ENCODE results near the gene OARD1.

Gene OARD1

DNA sequence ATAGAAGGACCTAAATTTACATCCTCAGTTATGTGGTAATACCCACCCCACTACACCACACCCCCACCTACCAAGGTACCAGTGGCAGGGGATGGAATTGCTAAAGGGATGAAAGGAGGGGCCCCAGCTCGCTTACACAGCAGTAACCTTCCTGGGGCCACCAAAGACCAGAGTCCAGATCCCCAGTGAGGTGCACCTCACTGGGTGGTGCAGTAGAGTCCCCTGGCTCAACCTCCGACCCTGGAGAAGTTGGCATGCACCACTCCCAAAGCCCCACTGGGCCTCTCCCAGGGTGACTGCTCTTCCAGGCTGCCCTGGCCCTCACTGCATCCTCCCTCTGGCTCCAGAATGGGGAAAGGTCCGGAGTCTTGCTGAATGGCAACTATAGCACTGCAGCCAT is 34.0 kb downstream of the OARD1 start:
- H2BK5ac ChIP-seq (ENCODE audit: low read depth, low read length, poor library complexity, severe bottlenecking): no peak overlapping the region
- H2BK15ac ChIP-seq (ENCODE audit: low read depth, poor library complexity, severe bottlenecking): no peak overlapping the region
- H3K9me3 ChIP-seq (ENCODE audit: control insufficient read depth, low read length): no peaks in the 10 kb centered on the region
- no peak for DNase-seq
- H3K4me1 ChIP-seq (ENCODE audit: control insufficient read depth, insufficient read depth, low read depth, low read length): peaks cover 35% of the 10 kb centered on the region
- H3K4me3 ChIP-seq (ENCODE audit: insufficient read depth in 1 of 2, low read depth in 1 of 2, low read length in 2 of 2): no peak overlapping the region
- no peak overlapping the region for H4K8ac ChIP-seq (ENCODE audit: low read length)
- H3K4me2 ChIP-seq (ENCODE audit: low read length, poor library complexity, severe bottlenecking): no peak overlapping the region
- H3K27ac ChIP-seq (ENCODE audit: low read length, poor library complexity, severe bottlenecking): no peak overlapping the region
- no peak overlapping the region for H3K23ac ChIP-seq (ENCODE audit: low read length in 2 of 2)
- H3K9ac ChIP-seq (ENCODE audit: low read length): no peak overlapping the region
- no peak overlapping the region for H3K18ac ChIP-seq (ENCODE audit: low read depth in 1 of 2, low read length in 2 of 2)
- H3K14ac ChIP-seq (ENCODE audit: low read length in 2 of 2): no peak overlapping the region
- WGBS: 88% methylated on average over 3 of the region's 3 CpGs
- H2AFZ ChIP-seq (ENCODE audit: low read depth, low read length): no peak overlapping the region
- H3K27me3 ChIP-seq (ENCODE audit: control insufficient read depth in 1 of 2, insufficient read depth in 1 of 2, low read length in 2 of 2): peaks cover 0 to 17% of the 10 kb centered on the region in 2 experiments
- H3K36me3 ChIP-seq (ENCODE audit: control insufficient read depth in 1 of 2, insufficient read depth in 2 of 2, low read depth in 1 of 2, low read length in 2 of 2): no peaks in the 10 kb centered on the region
- H2BK12ac ChIP-seq (ENCODE audit: low read length in 2 of 2): no peak overlapping the region
- no peak overlapping the region for H4K91ac ChIP-seq (ENCODE audit: low read length)
- no peak overlapping the region for H2BK120ac ChIP-seq (ENCODE audit: low read depth, low read length)
- H3K79me1 ChIP-seq (replicated peaks; ENCODE audit: low read length, poor library complexity, severe bottlenecking): no peaks in the 10 kb centered on the region
- H2AK5ac ChIP-seq (ENCODE audit: low read length, severe bottlenecking): peak overlapping the region; percentile 41
- no peak overlapping the region for H3K4ac ChIP-seq (ENCODE audit: low read depth in 1 of 2, low read length in 2 of 2)

DNA sequence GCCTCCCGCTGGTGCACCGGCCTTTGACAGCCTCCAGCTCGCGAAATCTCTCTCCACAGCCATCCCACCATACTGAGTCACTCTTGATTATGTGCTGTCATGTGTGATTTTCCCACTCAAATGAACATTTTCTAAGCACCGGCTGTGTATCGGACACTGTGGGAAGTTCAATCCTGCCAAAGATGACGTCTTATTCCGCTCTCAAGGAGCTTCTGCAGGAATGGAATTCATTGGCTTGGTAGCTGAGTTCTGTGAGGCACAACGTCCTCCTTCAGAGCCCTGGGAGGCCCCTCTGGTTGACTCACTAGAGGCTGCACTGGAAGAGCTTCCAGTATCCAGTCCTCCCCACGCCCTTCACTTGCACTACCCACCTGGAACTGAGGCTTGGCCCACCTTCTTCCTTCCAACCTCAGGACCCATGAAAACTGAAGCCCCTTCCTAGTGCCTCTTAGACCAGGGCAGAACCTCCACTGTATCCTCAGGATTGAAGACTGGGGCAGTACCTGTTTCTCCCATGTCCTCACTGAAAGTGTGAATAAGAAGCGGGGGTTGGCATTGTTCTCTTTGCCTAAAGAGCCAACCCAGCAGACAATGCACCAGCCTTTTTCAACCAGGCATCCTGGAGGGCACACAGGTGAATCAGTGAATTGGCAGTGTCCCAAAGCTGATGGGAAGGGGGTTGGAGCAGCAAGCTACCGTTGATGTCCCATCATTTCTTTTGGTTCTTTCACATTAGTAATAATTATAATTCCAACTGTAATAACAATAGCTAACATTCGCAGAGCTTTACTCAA is 34.9 kb downstream of the OARD1 start:
- no peak overlapping the region for H3K14ac ChIP-seq (ENCODE audit: low read length in 2 of 2)
- no peak overlapping the region for H2AFZ ChIP-seq (ENCODE audit: low read depth, low read length)
- H3K18ac ChIP-seq (ENCODE audit: low read depth in 1 of 2, low read length in 2 of 2): no peak overlapping the region
- WGBS: 82% methylated on average over 13 of the region's 13 CpGs
- H2AK5ac ChIP-seq (ENCODE audit: low read length, severe bottlenecking): peak overlapping the region; percentile 64
- H3K9me3 ChIP-seq (ENCODE audit: control insufficient read depth, low read length): no peaks in the 10 kb centered on the region
- no peak overlapping the region for H3K23ac ChIP-seq (ENCODE audit: low read length in 2 of 2)
- no peak overlapping the region for H2BK12ac ChIP-seq (ENCODE audit: low read length in 2 of 2)
- no peak overlapping the region for H4K8ac ChIP-seq (ENCODE audit: low read length)
- H3K9ac ChIP-seq (ENCODE audit: low read length): no peak overlapping the region
- H3K4me2 ChIP-seq (ENCODE audit: low read length, poor library complexity, severe bottlenecking): no peak overlapping the region
- H3K4me1 ChIP-seq (ENCODE audit: control insufficient read depth, insufficient read depth, low read depth, low read length): peaks cover 30% of the 10 kb centered on the region
- peaks cover 0 to 17% of the 10 kb centered on the region in 2 experiments for H3K27me3 ChIP-seq (ENCODE audit: control insufficient read depth in 1 of 2, insufficient read depth in 1 of 2, low read length in 2 of 2)
- no peaks in the 10 kb centered on the region for H3K36me3 ChIP-seq (ENCODE audit: control insufficient read depth in 1 of 2, insufficient read depth in 2 of 2, low read depth in 1 of 2, low read length in 2 of 2)
- no peak overlapping the region for H3K27ac ChIP-seq (ENCODE audit: low read length, poor library complexity, severe bottlenecking)
- H4K91ac ChIP-seq (ENCODE audit: low read length): no peak overlapping the region
- no peak overlapping the region for H3K4ac ChIP-seq (ENCODE audit: low read depth in 1 of 2, low read length in 2 of 2)
- no peaks in the 10 kb centered on the region for H3K79me1 ChIP-seq (replicated peaks; ENCODE audit: low read length, poor library complexity, severe bottlenecking)
- no peak overlapping the region for H2BK15ac ChIP-seq (ENCODE audit: low read depth, poor library complexity, severe bottlenecking)
- H3K4me3 ChIP-seq (ENCODE audit: insufficient read depth in 1 of 2, low read depth in 1 of 2, low read length in 2 of 2): no peak overlapping the region
- no peak overlapping the region for H2BK5ac ChIP-seq (ENCODE audit: low read depth, low read length, poor library complexity, severe bottlenecking)
- no peak overlapping the region for H2BK120ac ChIP-seq (ENCODE audit: low read depth, low read length)
- DNase-seq: no peak

DNA sequence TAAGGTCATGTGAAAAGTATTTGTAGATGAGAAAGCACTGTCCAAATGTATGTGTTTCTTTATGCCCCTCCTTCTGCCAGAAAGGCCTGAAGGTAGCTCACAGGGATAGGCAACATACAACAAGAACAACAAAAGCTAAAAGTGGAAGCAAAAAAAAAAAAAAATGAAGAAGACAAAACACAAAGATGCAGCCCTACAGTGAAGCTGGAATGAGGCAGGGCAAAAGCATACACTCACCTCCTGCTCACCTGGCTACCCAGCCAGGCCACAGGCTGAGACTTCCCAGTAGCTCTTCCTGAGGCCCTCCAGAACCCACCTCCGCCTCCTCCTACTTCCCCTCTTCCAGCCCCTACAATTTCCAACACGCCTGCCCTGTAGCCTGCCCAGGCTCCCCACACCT is 35.6 kb downstream of the OARD1 start:
- no peak overlapping the region for H3K23ac ChIP-seq (ENCODE audit: low read length in 2 of 2)
- H4K8ac ChIP-seq (ENCODE audit: low read length): no peak overlapping the region
- H3K18ac ChIP-seq (ENCODE audit: low read depth in 1 of 2, low read length in 2 of 2): no peak overlapping the region
- no peak overlapping the region for H2AFZ ChIP-seq (ENCODE audit: low read depth, low read length)
- no peak overlapping the region for H3K4me2 ChIP-seq (ENCODE audit: low read length, poor library complexity, severe bottlenecking)
- H3K4me3 ChIP-seq (ENCODE audit: insufficient read depth in 1 of 2, low read depth in 1 of 2, low read length in 2 of 2): no peak overlapping the region
- no peak overlapping the region for H3K9ac ChIP-seq (ENCODE audit: low read length)
- no peak overlapping the region for H4K91ac ChIP-seq (ENCODE audit: low read length)
- no peak overlapping the region for H2BK15ac ChIP-seq (ENCODE audit: low read depth, poor library complexity, severe bottlenecking)
- DNase-seq: no peak
- H2BK5ac ChIP-seq (ENCODE audit: low read depth, low read length, poor library complexity, severe bottlenecking): no peak overlapping the region
- 81% methylated on average over 2 of the region's 2 CpGs for WGBS
- H2AK5ac ChIP-seq (ENCODE audit: low read length, severe bottlenecking): peak overlapping the region; percentile 15
- H3K4ac ChIP-seq (ENCODE audit: low read depth in 1 of 2, low read length in 2 of 2): no peak overlapping the region
- no peaks in the 10 kb centered on the region for H3K36me3 ChIP-seq (ENCODE audit: control insufficient read depth in 1 of 2, insufficient read depth in 2 of 2, low read depth in 1 of 2, low read length in 2 of 2)
- H3K79me1 ChIP-seq (replicated peaks; ENCODE audit: low read length, poor library complexity, severe bottlenecking): no peaks in the 10 kb centered on the region
- no peak overlapping the region for H2BK120ac ChIP-seq (ENCODE audit: low read depth, low read length)
- H3K14ac ChIP-seq (ENCODE audit: low read length in 2 of 2): no peak overlapping the region
- peaks cover 30% of the 10 kb centered on the region for H3K4me1 ChIP-seq (ENCODE audit: control insufficient read depth, insufficient read depth, low read depth, low read length)
- no peak overlapping the region for H2BK12ac ChIP-seq (ENCODE audit: low read length in 2 of 2)
- H3K27me3 ChIP-seq (ENCODE audit: control insufficient read depth in 1 of 2, insufficient read depth in 1 of 2, low read length in 2 of 2): peaks cover 0 to 23% of the 10 kb centered on the region in 2 experiments
- no peaks in the 10 kb centered on the region for H3K9me3 ChIP-seq (ENCODE audit: control insufficient read depth, low read length)
- H3K27ac ChIP-seq (ENCODE audit: low read length, poor library complexity, severe bottlenecking): no peak overlapping the region

DNA sequence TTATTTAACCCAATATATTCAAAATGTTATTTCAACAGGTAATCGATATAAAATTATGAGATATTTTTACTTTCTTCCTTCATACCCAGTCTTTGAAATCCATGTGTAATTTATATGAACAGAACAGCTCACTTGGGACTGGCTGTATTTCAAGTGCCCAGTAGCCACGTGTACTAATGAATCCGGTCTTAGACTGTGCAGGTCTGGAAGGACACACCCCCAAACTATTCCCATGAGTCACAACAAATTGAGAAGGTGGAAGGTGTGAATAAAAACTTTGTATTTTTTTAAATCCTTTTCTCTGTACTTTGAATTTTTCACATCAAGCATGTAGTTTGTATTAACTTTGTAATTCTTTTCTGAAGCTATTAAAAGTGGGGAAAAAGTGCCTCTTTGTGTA is 36.0 kb downstream of the OARD1 start:
- no peak overlapping the region for H2AFZ ChIP-seq (ENCODE audit: low read depth, low read length)
- no CpG with 5 or more reads among the region's 3 CpGs for WGBS
- H3K36me3 ChIP-seq (ENCODE audit: control insufficient read depth in 1 of 2, insufficient read depth in 2 of 2, low read depth in 1 of 2, low read length in 2 of 2): no peaks in the 10 kb centered on the region
- H3K4me1 ChIP-seq (ENCODE audit: control insufficient read depth, insufficient read depth, low read depth, low read length): peaks cover 27% of the 10 kb centered on the region
- no peak overlapping the region for H2BK12ac ChIP-seq (ENCODE audit: low read length in 2 of 2)
- H3K4me2 ChIP-seq (ENCODE audit: low read length, poor library complexity, severe bottlenecking): no peak overlapping the region
- no peak overlapping the region for H3K4me3 ChIP-seq (ENCODE audit: insufficient read depth in 1 of 2, low read depth in 1 of 2, low read length in 2 of 2)
- H3K9me3 ChIP-seq (ENCODE audit: control insufficient read depth, low read length): no peaks in the 10 kb centered on the region
- H2BK5ac ChIP-seq (ENCODE audit: low read depth, low read length, poor library complexity, severe bottlenecking): no peak overlapping the region
- no peak overlapping the region for H3K23ac ChIP-seq (ENCODE audit: low read length in 2 of 2)
- peaks cover 0 to 27% of the 10 kb centered on the region in 2 experiments for H3K27me3 ChIP-seq (ENCODE audit: control insufficient read depth in 1 of 2, insufficient read depth in 1 of 2, low read length in 2 of 2)
- H3K9ac ChIP-seq (ENCODE audit: low read length): no peak overlapping the region
- no peak overlapping the region for H3K18ac ChIP-seq (ENCODE audit: low read depth in 1 of 2, low read length in 2 of 2)
- H2AK5ac ChIP-seq (ENCODE audit: low read length, severe bottlenecking): no peak overlapping the region
- H3K79me1 ChIP-seq (replicated peaks; ENCODE audit: low read length, poor library complexity, severe bottlenecking): no peaks in the 10 kb centered on the region
- H4K91ac ChIP-seq (ENCODE audit: low read length): no peak overlapping the region
- no peak overlapping the region for H3K4ac ChIP-seq (ENCODE audit: low read depth in 1 of 2, low read length in 2 of 2)
- no peak overlapping the region for H4K8ac ChIP-seq (ENCODE audit: low read length)
- no peak for DNase-seq
- H2BK120ac ChIP-seq (ENCODE audit: low read depth, low read length): no peak overlapping the region
- no peak overlapping the region for H3K27ac ChIP-seq (ENCODE audit: low read length, poor library complexity, severe bottlenecking)
- H3K14ac ChIP-seq (ENCODE audit: low read length in 2 of 2): no peak overlapping the region
- no peak overlapping the region for H2BK15ac ChIP-seq (ENCODE audit: low read depth, poor library complexity, severe bottlenecking)
